Measurements from ENCODE around the gene SNX25.

SNX25 gene

DNA sequence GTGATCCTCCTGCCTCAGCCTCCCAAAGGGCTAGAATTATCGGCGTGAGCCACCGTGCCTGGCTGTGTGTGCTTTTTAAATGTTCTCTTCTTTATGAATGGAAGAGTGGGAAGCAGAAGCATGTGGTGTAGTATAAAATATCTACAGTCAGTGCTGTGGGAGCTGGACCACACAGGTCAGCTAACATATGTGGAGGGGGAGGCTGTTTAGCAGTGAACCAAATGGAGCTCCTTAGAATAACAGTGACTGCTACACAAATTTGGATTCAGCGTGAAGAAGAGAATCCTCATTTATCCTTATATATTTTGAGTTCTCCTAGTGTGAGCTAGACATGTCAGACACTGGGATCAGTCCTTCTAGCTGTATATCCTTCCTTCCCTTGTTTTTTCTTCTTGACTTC is 3.2 kb downstream of the SNX25 start:
- H2AFZ ChIP-seq (ENCODE audit: low read length) = no peak overlapping the region
- no peaks in the 10 kb centered on the region for H3K9me3 ChIP-seq (ENCODE audit: low read length)
- H3K36me3 ChIP-seq (ENCODE audit: insufficient read depth, low read length) = 0 out of 2 replicates have a peak, but pooled peaks cover 5% of the 10 kb centered on the region
- peaks cover 61% of the 10 kb centered on the region for H3K79me2 ChIP-seq (ENCODE audit: insufficient read depth, low read length)
- H3K9me2 ChIP-seq (ENCODE audit: low read depth, low read length) = no peaks in the 10 kb centered on the region
- TF ChIP-seq, protein P1, sequence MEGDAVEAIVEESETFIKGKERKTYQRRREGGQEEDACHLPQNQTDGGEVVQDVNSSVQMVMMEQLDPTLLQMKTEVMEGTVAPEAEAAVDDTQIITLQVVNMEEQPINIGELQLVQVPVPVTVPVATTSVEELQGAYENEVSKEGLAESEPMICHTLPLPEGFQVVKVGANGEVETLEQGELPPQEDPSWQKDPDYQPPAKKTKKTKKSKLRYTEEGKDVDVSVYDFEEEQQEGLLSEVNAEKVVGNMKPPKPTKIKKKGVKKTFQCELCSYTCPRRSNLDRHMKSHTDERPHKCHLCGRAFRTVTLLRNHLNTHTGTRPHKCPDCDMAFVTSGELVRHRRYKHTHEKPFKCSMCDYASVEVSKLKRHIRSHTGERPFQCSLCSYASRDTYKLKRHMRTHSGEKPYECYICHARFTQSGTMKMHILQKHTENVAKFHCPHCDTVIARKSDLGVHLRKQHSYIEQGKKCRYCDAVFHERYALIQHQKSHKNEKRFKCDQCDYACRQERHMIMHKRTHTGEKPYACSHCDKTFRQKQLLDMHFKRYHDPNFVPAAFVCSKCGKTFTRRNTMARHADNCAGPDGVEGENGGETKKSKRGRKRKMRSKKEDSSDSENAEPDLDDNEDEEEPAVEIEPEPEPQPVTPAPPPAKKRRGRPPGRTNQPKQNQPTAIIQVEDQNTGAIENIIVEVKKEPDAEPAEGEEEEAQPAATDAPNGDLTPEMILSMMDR (IDR thresholded peaks at IDR 0.05; ENCODE audit: low read length) = no peak
- no peak for TF ChIP-seq EZH2 (IDR thresholded peaks at IDR 0.05; ENCODE audit: borderline replicate concordance, low read length)
- peak overlapping the region; percentile 82 for H3K4me2 ChIP-seq (ENCODE audit: low read length)
- no peaks in the 10 kb centered on the region for H3K27me3 ChIP-seq (ENCODE audit: insufficient read depth, low read length)
- H3K9ac ChIP-seq (ENCODE audit: low read length) = peak overlapping the region; percentile 61; the same call in 1 of the 2 replicates
- H3K4me3 ChIP-seq (ENCODE audit: low read depth, low read length, poor library complexity, severe bottlenecking) = peak overlapping the region; percentile 87
- no peaks in the 10 kb centered on the region for H4K20me1 ChIP-seq (ENCODE audit: insufficient read depth, low read length)
- H3F3A ChIP-seq (ENCODE audit: insufficient read depth, low read length) = peaks cover 11% of the 10 kb centered on the region
- peaks cover 71% of the 10 kb centered on the region for H3K4me1 ChIP-seq (ENCODE audit: insufficient read depth, low read length, severe bottlenecking)
- H3K27ac ChIP-seq (ENCODE audit: low read depth, low read length, poor library complexity, severe bottlenecking) = peak overlapping the region; percentile 97

DNA sequence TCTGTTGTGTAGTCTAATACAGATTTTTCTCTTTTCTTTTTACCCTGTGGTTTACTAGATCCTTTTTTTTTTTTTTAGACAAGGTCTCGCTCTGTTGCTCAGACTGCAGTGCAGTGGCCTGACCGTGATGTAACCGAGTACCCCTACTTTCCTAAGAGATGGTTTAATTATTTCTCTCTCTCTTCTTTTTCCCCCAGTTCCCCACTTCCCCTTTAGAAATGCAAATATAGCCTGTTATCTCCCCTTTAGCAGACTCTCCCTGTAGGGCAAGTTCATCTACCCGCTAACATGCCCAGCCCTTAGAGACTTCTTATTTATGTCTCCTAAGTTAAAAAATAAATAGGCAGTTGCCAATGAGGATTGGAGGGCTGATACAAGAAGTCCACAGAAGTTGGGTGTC is 4.5 kb downstream of the SNX25 start:
- no peaks in the 10 kb centered on the region for H3K9me3 ChIP-seq (ENCODE audit: low read length)
- peak overlapping the region; percentile 97 for H3K27ac ChIP-seq (ENCODE audit: low read depth, low read length, poor library complexity, severe bottlenecking)
- no peak for TF ChIP-seq EZH2 (IDR thresholded peaks at IDR 0.05; ENCODE audit: borderline replicate concordance, low read length)
- TF ChIP-seq, protein P1 (IDR thresholded peaks at IDR 0.05; ENCODE audit: low read length) = no peak
- peaks cover 72% of the 10 kb centered on the region for H3K79me2 ChIP-seq (ENCODE audit: insufficient read depth, low read length)
- peak overlapping the region; percentile 87 for H3K4me3 ChIP-seq (ENCODE audit: low read depth, low read length, poor library complexity, severe bottlenecking)
- H3K27me3 ChIP-seq (ENCODE audit: insufficient read depth, low read length) = no peaks in the 10 kb centered on the region
- no peaks in the 10 kb centered on the region for H3K9me2 ChIP-seq (ENCODE audit: low read depth, low read length)
- peak overlapping the region; percentile 61; the same call in 1 of the 2 replicates for H3K9ac ChIP-seq (ENCODE audit: low read length)
- H3K4me1 ChIP-seq (ENCODE audit: insufficient read depth, low read length, severe bottlenecking) = peaks cover 81% of the 10 kb centered on the region
- H2AFZ ChIP-seq (ENCODE audit: low read length) = no peak overlapping the region
- H3K4me2 ChIP-seq (ENCODE audit: low read length) = peak overlapping the region; percentile 82
- H4K20me1 ChIP-seq (ENCODE audit: insufficient read depth, low read length) = no peaks in the 10 kb centered on the region
- H3K36me3 ChIP-seq (ENCODE audit: insufficient read depth, low read length) = 0 out of 2 replicates have a peak, but pooled peaks cover 5% of the 10 kb centered on the region
- H3F3A ChIP-seq (ENCODE audit: insufficient read depth, low read length) = peaks cover 11% of the 10 kb centered on the region

DNA sequence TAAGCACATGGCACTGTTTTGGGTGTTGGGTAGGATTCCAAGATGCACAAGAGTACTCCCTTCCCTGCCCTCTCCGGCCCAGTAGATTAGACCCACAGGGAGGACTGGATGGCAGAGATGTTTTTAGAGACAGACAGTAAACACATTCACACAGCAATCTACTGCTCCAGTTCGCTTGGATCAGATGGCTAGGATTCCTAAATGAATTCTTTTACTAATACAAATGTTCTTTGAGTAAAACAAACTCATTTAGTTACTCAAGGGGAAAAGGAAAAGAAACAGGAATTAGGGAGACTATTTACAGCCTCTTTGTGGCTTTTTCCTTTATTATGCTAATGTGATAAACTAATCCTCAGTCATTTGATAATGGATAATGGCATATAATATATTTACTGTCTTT is 5.9 kb downstream of the SNX25 start:
- Histone ChIP-seq H2AFZ (ENCODE audit: low read length) (no peak overlapping the region), H3K4me3 (ENCODE audit: low read depth, low read length, poor library complexity, severe bottlenecking) (no peak overlapping the region), H4K20me1 (ENCODE audit: insufficient read depth, low read length) (no peaks in the 10 kb centered on the region), H3K27ac (ENCODE audit: low read depth, low read length, poor library complexity, severe bottlenecking) (peak overlapping the region; percentile 97), H3K4me2 (ENCODE audit: low read length) (no peak overlapping the region; the same call in 1 of the 2 replicates), H3K9ac (ENCODE audit: low read length) (no peak overlapping the region), H3K4me1 (ENCODE audit: insufficient read depth, low read length, severe bottlenecking) (peaks cover 91% of the 10 kb centered on the region), H3F3A (ENCODE audit: insufficient read depth, low read length) (peaks cover 15% of the 10 kb centered on the region), H3K36me3 (ENCODE audit: insufficient read depth, low read length) (0 out of 2 replicates have a peak, but pooled peaks cover 5% of the 10 kb centered on the region), H3K9me3 (ENCODE audit: low read length) (no peaks in the 10 kb centered on the region), H3K79me2 (ENCODE audit: insufficient read depth, low read length) (peaks cover 81% of the 10 kb centered on the region), H3K9me2 (ENCODE audit: low read depth, low read length) (no peaks in the 10 kb centered on the region), H3K27me3 (ENCODE audit: insufficient read depth, low read length) (no peaks in the 10 kb centered on the region)
- no peak for TF ChIP-seq EZH2 (IDR thresholded peaks at IDR 0.05; ENCODE audit: borderline replicate concordance, low read length)
- TF ChIP-seq, protein P1 (IDR thresholded peaks at IDR 0.05; ENCODE audit: low read length) = no peak
